Measurements from ENCODE around the gene SERHL2.

DNA sequence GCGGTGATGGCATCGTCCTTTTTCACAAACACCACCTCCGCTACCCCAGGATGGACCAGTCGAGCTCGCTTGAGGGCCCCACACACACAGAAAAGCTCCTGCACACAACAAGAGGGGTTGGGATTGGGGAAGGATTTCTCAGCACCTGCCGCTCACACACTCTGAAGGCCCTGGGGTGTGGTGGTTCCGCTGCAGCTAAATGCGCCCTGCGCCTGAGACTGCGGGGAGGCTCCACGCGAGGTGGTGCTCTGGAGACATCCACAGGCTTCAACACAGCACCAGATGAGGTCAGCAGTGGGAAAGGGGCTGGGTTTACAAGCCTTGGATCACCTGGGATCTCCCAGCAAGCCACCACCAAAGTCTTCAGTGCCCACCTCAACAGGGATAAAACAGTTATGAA lies 38.2 kb downstream of the SERHL2 start:
- TF ChIP-seq EZH2 (IDR thresholded peaks at IDR 0.05) (no peak), CTCF (IDR thresholded peaks at IDR 0.05) (no peak), EZH2phosphoT487 (IDR thresholded peaks at IDR 0.05) (no peak)

Measured in neural progenitor cell (in vitro differentiated cells).